DND-41 (cell line): ENCODE data around the gene SIGLEC1.

Experiments used
- CTCF ChIP-seq: IDR thresholded peaks from 2 replicates; pipeline ENCODE4 v1.5.1; 2012; ENCODE audit warnings: borderline replicate concordance, low read length, moderate library complexity, mild to moderate bottlenecking; ENCODE audit not compliant: poor library complexity, severe bottlenecking; ENCODE audit errors: extremely low read depth
- EZH2 ChIP-seq: IDR thresholded peaks from 3 replicates; pipeline ENCODE4 v1.6.1; 2012; ENCODE audit warnings: borderline replicate concordance, low read depth, mild to moderate bottlenecking, moderate library complexity, low read length, inconsistent platforms; ENCODE audit not compliant: severe bottlenecking

GRCh38 chr20:3752386-3752759 lies 40.0 kb upstream of the SIGLEC1 start:
- TF ChIP-seq CTCF (no peak), EZH2 (no peak)
